Measurements from ENCODE around the gene LIMK1.

Gene LIMK1

DNA sequence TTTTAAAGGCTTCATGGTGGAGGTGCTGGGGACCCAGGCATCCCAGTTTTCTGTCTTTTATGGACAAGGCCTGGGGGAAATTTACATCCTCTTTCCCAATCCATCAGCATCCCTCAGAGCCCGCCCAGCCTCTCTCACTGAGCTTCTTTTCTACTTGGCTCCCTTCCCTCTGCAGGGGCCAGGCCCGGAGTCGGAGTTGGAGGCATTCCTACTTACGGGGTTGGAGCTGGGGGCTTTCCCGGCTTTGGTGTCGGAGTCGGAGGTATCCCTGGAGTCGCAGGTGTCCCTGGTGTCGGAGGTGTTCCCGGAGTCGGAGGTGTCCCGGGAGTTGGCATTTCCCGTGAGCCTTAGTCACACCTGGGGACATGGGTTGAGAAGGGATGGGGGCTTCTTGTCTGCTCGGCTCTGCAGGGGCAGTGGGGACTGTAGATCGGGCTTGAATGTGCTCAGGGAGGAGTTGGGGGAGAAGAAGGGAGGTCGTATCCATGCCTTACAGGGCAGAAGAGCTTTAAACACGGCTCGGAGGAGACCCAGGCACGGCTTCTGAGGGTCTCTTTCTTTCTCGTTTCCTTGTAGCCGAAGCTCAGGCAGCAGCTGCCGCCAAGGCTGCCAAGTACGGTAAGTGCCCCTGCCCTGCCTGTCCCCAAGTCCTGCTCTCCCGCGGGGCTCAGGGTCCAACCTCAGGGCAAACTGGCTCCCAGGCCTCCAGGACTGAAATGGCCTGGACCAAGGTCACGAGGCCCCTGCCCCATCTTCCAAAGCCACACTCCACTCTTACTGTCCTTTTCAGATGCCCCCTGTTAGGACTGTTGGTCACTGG, 27.3 kb upstream of the LIMK1 start:
- no peaks in the 10 kb centered on the region for H3K4me1 ChIP-seq (ENCODE audit: control insufficient read depth, insufficient read depth, low read length)
- peaks cover 5% of the 10 kb centered on the region for H3K27me3 ChIP-seq (ENCODE audit: control insufficient read depth, insufficient read depth, low read length, poor library complexity, severe bottlenecking)
- WGBS, 2 experiments, result 84 to 85% methylated on average over 26 of the region's 26 CpGs
- no peaks in the 10 kb centered on the region for H3K9me3 ChIP-seq (ENCODE audit: control insufficient read depth, low read length)
- no peak overlapping the region for H3K4me3 ChIP-seq (ENCODE audit: insufficient read depth, low read depth, low read length)
- no peak overlapping the region for H3K27ac ChIP-seq (ENCODE audit: insufficient read depth, low read depth, low read length, poor library complexity, severe bottlenecking)
- no peaks in the 10 kb centered on the region for H3K36me3 ChIP-seq (ENCODE audit: control insufficient read depth, insufficient read depth, low read length)

DNA sequence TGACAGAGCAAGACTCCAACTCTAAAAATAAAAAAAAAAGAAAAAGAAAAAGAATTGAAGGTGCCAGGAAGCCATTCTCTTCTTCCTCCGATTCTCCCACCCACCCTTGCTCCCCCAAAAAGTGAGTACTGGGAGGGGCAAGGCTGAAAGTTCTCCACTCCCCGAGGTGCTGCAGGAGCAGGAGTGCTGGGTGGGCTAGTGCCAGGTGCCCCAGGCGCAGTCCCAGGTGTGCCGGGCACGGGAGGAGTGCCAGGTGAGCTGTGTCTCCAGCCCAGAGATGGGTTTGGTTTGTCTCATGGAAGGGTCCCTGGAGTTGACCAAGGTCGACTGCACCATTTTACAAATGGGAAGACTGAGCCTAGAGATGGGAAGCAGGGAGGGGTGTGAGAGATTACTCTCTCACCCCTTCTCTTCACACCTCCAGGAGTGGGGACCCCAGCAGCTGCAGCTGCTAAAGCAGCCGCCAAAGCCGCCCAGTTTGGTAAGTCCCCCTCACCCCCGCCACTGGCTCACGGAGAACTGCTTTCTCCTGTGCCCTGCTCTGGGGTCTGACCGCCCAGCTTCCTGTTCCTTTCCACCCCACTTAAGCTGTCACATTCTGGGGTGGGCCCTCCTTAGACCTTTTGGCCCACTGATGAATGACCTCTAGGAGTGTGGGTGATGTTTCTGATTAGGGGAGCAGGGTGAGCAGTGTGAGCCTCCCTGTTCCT, 26.2 kb upstream of the LIMK1 start:
- no peak overlapping the region for H3K27ac ChIP-seq (ENCODE audit: insufficient read depth, low read depth, low read length, poor library complexity, severe bottlenecking)
- H3K36me3 ChIP-seq (ENCODE audit: control insufficient read depth, insufficient read depth, low read length), result no peaks in the 10 kb centered on the region
- no peaks in the 10 kb centered on the region for H3K4me1 ChIP-seq (ENCODE audit: control insufficient read depth, insufficient read depth, low read length)
- H3K27me3 ChIP-seq (ENCODE audit: control insufficient read depth, insufficient read depth, low read length, poor library complexity, severe bottlenecking), result peaks cover 5% of the 10 kb centered on the region
- H3K4me3 ChIP-seq (ENCODE audit: insufficient read depth, low read depth, low read length), result no peak overlapping the region
- 91 to 92% methylated on average over 11 of the region's 11 CpGs for WGBS, 2 experiments
- no peaks in the 10 kb centered on the region for H3K9me3 ChIP-seq (ENCODE audit: control insufficient read depth, low read length)

GRCh38 chr7:74057987-74058386, 25.6 kb upstream of the LIMK1 start:
- Histone ChIP-seq H3K9me3 (ENCODE audit: control insufficient read depth, low read length) (no peaks in the 10 kb centered on the region), H3K27me3 (ENCODE audit: control insufficient read depth, insufficient read depth, low read length, poor library complexity, severe bottlenecking) (peaks cover 5% of the 10 kb centered on the region), H3K36me3 (ENCODE audit: control insufficient read depth, insufficient read depth, low read length) (no peaks in the 10 kb centered on the region), H3K27ac (ENCODE audit: insufficient read depth, low read depth, low read length, poor library complexity, severe bottlenecking) (no peak overlapping the region), H3K4me3 (ENCODE audit: insufficient read depth, low read depth, low read length) (no peak overlapping the region), H3K4me1 (ENCODE audit: control insufficient read depth, insufficient read depth, low read length) (no peaks in the 10 kb centered on the region)
- WGBS, 2 experiments, result 85 to 91% methylated on average over 1 of the region's 1 CpG

GRCh38 chr7:74058486-74058885, 25.1 kb upstream of the LIMK1 start:
- Histone ChIP-seq H3K36me3 (ENCODE audit: control insufficient read depth, insufficient read depth, low read length) (no peaks in the 10 kb centered on the region), H3K27me3 (ENCODE audit: control insufficient read depth, insufficient read depth, low read length, poor library complexity, severe bottlenecking) (peaks cover 5% of the 10 kb centered on the region), H3K27ac (ENCODE audit: insufficient read depth, low read depth, low read length, poor library complexity, severe bottlenecking) (no peak overlapping the region), H3K9me3 (ENCODE audit: control insufficient read depth, low read length) (no peaks in the 10 kb centered on the region), H3K4me1 (ENCODE audit: control insufficient read depth, insufficient read depth, low read length) (no peaks in the 10 kb centered on the region), H3K4me3 (ENCODE audit: insufficient read depth, low read depth, low read length) (no peak overlapping the region)
- 89 to 92% methylated on average over 7 of the region's 7 CpGs for WGBS, 2 experiments

DNA sequence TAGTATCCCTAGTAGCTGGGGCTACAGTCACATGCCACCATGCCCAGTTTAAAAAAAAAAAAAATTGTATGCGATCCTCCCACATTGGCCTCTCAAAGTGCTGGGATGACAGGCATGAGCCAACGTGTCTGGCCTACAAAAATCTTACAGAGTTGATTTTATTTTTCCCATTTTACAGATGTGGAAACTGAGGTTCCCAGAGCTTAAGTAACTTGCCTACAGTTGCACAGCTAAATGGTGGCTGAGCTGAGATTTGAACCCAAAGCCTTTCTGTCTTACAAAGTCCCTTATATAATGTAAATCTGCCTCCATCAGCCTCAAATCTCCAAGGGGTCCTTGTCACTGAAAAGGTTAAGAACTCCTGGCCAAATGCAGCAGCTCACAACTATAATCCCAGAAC, 24.6 kb upstream of the LIMK1 start:
- Histone ChIP-seq H3K27me3 (ENCODE audit: control insufficient read depth, insufficient read depth, low read length, poor library complexity, severe bottlenecking) (peaks cover 5% of the 10 kb centered on the region), H3K27ac (ENCODE audit: insufficient read depth, low read depth, low read length, poor library complexity, severe bottlenecking) (no peak overlapping the region), H3K9me3 (ENCODE audit: control insufficient read depth, low read length) (no peaks in the 10 kb centered on the region), H3K36me3 (ENCODE audit: control insufficient read depth, insufficient read depth, low read length) (no peaks in the 10 kb centered on the region), H3K4me3 (ENCODE audit: insufficient read depth, low read depth, low read length) (no peak overlapping the region), H3K4me1 (ENCODE audit: control insufficient read depth, insufficient read depth, low read length) (no peaks in the 10 kb centered on the region)
- 78 to 81% methylated on average over 2 of the region's 2 CpGs for WGBS, 2 experiments

- Histone ChIP-seq H3K4me3 (ENCODE audit: insufficient read depth, low read depth, low read length) (no peak overlapping the region), H3K9me3 (ENCODE audit: control insufficient read depth, low read length) (no peaks in the 10 kb centered on the region), H3K27ac (ENCODE audit: insufficient read depth, low read depth, low read length, poor library complexity, severe bottlenecking) (no peak overlapping the region), H3K4me1 (ENCODE audit: control insufficient read depth, insufficient read depth, low read length) (no peaks in the 10 kb centered on the region), H3K36me3 (ENCODE audit: control insufficient read depth, insufficient read depth, low read length) (no peaks in the 10 kb centered on the region), H3K27me3 (ENCODE audit: control insufficient read depth, insufficient read depth, low read length, poor library complexity, severe bottlenecking) (peaks cover 5% of the 10 kb centered on the region)
- 86 to 87% methylated on average over 21 of the region's 21 CpGs for WGBS, 2 experiments
Measured at GRCh38 chr7:74059681-74060588, 23.7 kb upstream of the LIMK1 start.

- H3K27me3 ChIP-seq (ENCODE audit: control insufficient read depth, insufficient read depth, low read length, poor library complexity, severe bottlenecking), result peaks cover 5% of the 10 kb centered on the region
- no peak overlapping the region for H3K27ac ChIP-seq (ENCODE audit: insufficient read depth, low read depth, low read length, poor library complexity, severe bottlenecking)
- no peaks in the 10 kb centered on the region for H3K4me1 ChIP-seq (ENCODE audit: control insufficient read depth, insufficient read depth, low read length)
- no peak overlapping the region for H3K4me3 ChIP-seq (ENCODE audit: insufficient read depth, low read depth, low read length)
- no peaks in the 10 kb centered on the region for H3K36me3 ChIP-seq (ENCODE audit: control insufficient read depth, insufficient read depth, low read length)
- H3K9me3 ChIP-seq (ENCODE audit: control insufficient read depth, low read length), result no peaks in the 10 kb centered on the region
- WGBS, 2 experiments, result 78% methylated on average over 20 of the region's 20 CpGs
Measured at GRCh38 chr7:74061840-74062539, 21.6 kb upstream of the LIMK1 start.

DNA sequence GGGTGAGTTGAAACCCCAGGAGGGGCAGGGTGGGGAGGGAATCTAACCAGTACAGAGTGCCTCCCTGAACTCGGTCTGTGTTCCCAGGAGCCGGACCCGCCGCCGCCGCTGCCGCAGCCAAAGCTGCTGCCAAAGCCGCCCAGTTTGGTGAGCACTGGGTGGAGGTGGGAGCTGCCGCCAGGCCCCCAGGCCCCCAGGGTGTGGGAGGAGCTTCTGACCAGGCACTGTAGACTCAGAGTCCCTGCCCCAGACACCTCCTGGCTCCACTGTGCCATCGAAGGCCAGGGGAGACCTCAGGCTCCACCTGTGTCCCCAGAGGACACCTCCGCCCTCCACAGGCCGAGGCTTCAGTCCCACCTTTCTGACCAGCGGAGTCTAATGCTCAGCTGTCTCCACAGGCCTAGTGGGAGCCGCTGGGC, 20.4 kb upstream of the LIMK1 start:
- Histone ChIP-seq H3K36me3 (ENCODE audit: control insufficient read depth, insufficient read depth, low read length) (no peaks in the 10 kb centered on the region), H3K27ac (ENCODE audit: insufficient read depth, low read depth, low read length, poor library complexity, severe bottlenecking) (no peak overlapping the region), H3K9me3 (ENCODE audit: control insufficient read depth, low read length) (no peaks in the 10 kb centered on the region), H3K27me3 (ENCODE audit: control insufficient read depth, insufficient read depth, low read length, poor library complexity, severe bottlenecking) (no peaks in the 10 kb centered on the region), H3K4me1 (ENCODE audit: control insufficient read depth, insufficient read depth, low read length) (no peaks in the 10 kb centered on the region), H3K4me3 (ENCODE audit: insufficient read depth, low read depth, low read length) (no peak overlapping the region)
- WGBS, 2 experiments, result 92 to 94% methylated on average over 14 of the region's 14 CpGs

DNA sequence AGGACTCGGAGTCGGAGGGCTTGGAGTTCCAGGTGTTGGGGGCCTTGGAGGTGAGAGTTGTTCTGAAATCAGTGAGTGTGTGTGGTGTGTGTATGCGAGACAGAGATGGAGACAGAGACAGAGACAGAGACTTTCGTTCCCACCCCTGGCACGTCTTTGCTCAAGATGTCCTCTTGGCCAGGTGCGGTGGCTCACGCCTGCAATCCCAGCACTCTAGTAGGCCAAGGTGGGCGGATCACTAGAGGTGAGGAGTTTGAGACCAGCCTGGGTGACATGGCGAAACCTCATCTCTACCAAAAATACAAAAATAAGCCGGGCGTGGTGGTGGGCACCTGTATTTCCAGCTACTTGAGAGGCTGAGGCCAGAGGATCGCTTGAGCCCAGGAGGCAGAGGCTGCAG, 20.0 kb upstream of the LIMK1 start:
- no peak overlapping the region for H3K4me3 ChIP-seq (ENCODE audit: insufficient read depth, low read depth, low read length)
- H3K4me1 ChIP-seq (ENCODE audit: control insufficient read depth, insufficient read depth, low read length), result no peaks in the 10 kb centered on the region
- no peak overlapping the region for H3K27ac ChIP-seq (ENCODE audit: insufficient read depth, low read depth, low read length, poor library complexity, severe bottlenecking)
- 94 to 95% methylated on average over 12 of the region's 12 CpGs for WGBS, 2 experiments
- no peaks in the 10 kb centered on the region for H3K27me3 ChIP-seq (ENCODE audit: control insufficient read depth, insufficient read depth, low read length, poor library complexity, severe bottlenecking)
- H3K9me3 ChIP-seq (ENCODE audit: control insufficient read depth, low read length), result no peaks in the 10 kb centered on the region
- no peaks in the 10 kb centered on the region for H3K36me3 ChIP-seq (ENCODE audit: control insufficient read depth, insufficient read depth, low read length)

Data from ectodermal cell (in vitro differentiated cells).